Heart left ventricle (tissue), 16 donors: Measurements from ENCODE around the gene EXOC7. TPM values are rescaled to one million over a fixed set of nuclear protein-coding genes. Genes with fewer than 3 reads are reported as not detected.
A peak's percentile ranks its signal among the peaks of the same experiment; 100 is the strongest.
"Not testable (repeated sequence)": the region's sequence is repeated elsewhere in the genome, so short reads cannot be mapped to it uniquely, and the experiment has no call there.

ENCODE experiments used
- ATAC-seq, 4 donors: fragments of 200-7000 bp; cut with Tn5 transposase; one replicate each; pipeline ENCODE4 v1.9.1; 2020 to 2022; ENCODE audit warnings: moderate library complexity in 4 of 4, mild to moderate bottlenecking in 3 of 4, moderate number of reproducible peaks in 1 of 4
- DNase-seq, 5 donors: peaks; one replicate each; pipeline ENCODE4 v3.0.0-alpha.2; 2020
- H3K27ac ChIP-seq, 12 donors: fragments of 200-600 bp; sonication (generic) in 4 of 12; one replicate each; pipeline versions ENCODE4 v1.5.0 to v1.8.0; 2016 to 2022; ENCODE audit warnings: mild to moderate bottlenecking in 2 of 12
- H3K27me3 ChIP-seq, 9 donors: fragments of 200-600 bp; sonication (generic) in 2 of 9; one replicate each; pipeline versions ENCODE4 v1.5.1 to v1.8.0; 2016 to 2022; ENCODE audit warnings: mild to moderate bottlenecking in 3 of 9
- H3K36me3 ChIP-seq, 9 donors: fragments of 200-600 bp; sonication (generic) in 2 of 9; one replicate each; pipeline versions ENCODE4 v1.5.0 to v1.8.0; 2018 to 2022; ENCODE audit warnings: mild to moderate bottlenecking in 2 of 9
- H3K4me1 ChIP-seq, 12 donors: fragments of 200-600 bp; sonication (generic) in 4 of 12; one replicate each; pipeline versions ENCODE4 v1.5.0 to v1.8.0; 2016 to 2022; ENCODE audit warnings: mild to moderate bottlenecking in 3 of 12
- H3K4me3 ChIP-seq, 12 donors: fragments of 200-600 bp; sonication (generic) in 4 of 12; one replicate each; pipeline versions ENCODE4 v1.5.0 to v1.8.0; 2017 to 2022; ENCODE audit warnings: mild to moderate bottlenecking in 9 of 12, moderate library complexity in 4 of 12
- H3K9me3 ChIP-seq, 12 donors: fragments of 200-600 bp; sonication (generic) in 4 of 12; one replicate each; pipeline versions ENCODE4 v1.5.0 to v1.8.0; 2016 to 2022; ENCODE audit warnings: mild to moderate bottlenecking in 1 of 12
- POLR2A ChIP-seq, 2 donors: fragments of 450-650 bp; IDR thresholded peaks; one replicate each; pipeline ENCODE4 v1.6.1; 2017; ENCODE audit warnings: antibody characterized with exemption in 2 of 2, mild to moderate bottlenecking in 2 of 2, moderate library complexity in 2 of 2
- WGBS, 4 donors: extraction: QIAGEN DNeasy Blood & Tissue Kit in 2 of 4; methylation state at CpG; one replicate each; pipeline versions ENCODE4 v1.1.5 to v1.1.7; 2013 to 2018; 5-methylcytosine and 5-hydroxymethylcytosine counted together
- intact Hi-C, 10 donors: fragments of 100-400 bp; cut with DNase I; formaldehyde crosslinking; loops; one replicate each; pipeline versions ENCODE4 v1.11.1 to v1.14.2; 2022
- polyA plus RNA-seq, 2 donors: library from polyadenylated mRNA; stranded (reverse); fragments of 200-250 nt; gene quantifications; one replicate each; pipeline ENCODE4 v1.2.3, GENCODE V29; 2013
- total RNA-seq, 9 donors: library from RNA; depleted of rRNA in 2 of 9; stranded (reverse); fragments of >200 nt in 2 of 9; fragmentation: NEBNext Ultra II Directional in 3 of 9; extraction: Animal tissue kit (Norgen Biotek cat#: 25700) in 3 of 9; gene quantifications; one replicate each; pipeline versions ENCODE4 v1.1.0 to v1.2.4, GENCODE V29; 2016 to 2023
- TF ChIP-seq, protein P1 (sequence below), 12 donors: fragments of 200-600 bp; sonication (generic) in 4 of 12; IDR thresholded peaks; one replicate each; pipeline versions ENCODE4 v1.5.0 to v1.8.0; 2018 to 2022; ENCODE audit warnings: antibody characterized with exemption in 12 of 12, mild to moderate bottlenecking in 5 of 12
- donor health status: ischemic (EF 13 %, LVEDD 7.1; RV severe dilation, severe dysfunction).
- donor health status: healthy with polysubstance abuse.
- donor health status: DM: no; HTN: yes; CAD: no.
- donor health status: DM: no; HTN: no; CAD: no.
- donor health status: ischemic (EF 25% LVEDD 6.9; RV normal size, moderate dysfunction).
- donor health status: ischemic (EF 25% LVEDD 5.7; RV mildly dilated, moderate dysfunction).
- donor health status: healthy.
- donor health status: DM: yes; HTN: yes; CAD: no.
- donor health status: ischemic (EF 35%, LVEDD 5.7; RV mildly dilated, moderate dysfunction).
- donor health status: nonischemic (EF 11% LVEDD 7.7; RV severe dilation, severe dysfunction).
- donor health status: DM: yes; HTN: yes; CAD: no.
- donor health status: PGD.
- donor health status: ischemic (EF 29% LVEDD 5.4; RV normal size, mild dysfunction).
- donor health status: nonischemic (EF 23%, LVEDD 6.1; RV moderate dilation, normal function).

EXOC7 gene
- total and polyA plus RNA-seq, 11 donors: 39.7 to 107 (median 77.0) TPM

DNA sequence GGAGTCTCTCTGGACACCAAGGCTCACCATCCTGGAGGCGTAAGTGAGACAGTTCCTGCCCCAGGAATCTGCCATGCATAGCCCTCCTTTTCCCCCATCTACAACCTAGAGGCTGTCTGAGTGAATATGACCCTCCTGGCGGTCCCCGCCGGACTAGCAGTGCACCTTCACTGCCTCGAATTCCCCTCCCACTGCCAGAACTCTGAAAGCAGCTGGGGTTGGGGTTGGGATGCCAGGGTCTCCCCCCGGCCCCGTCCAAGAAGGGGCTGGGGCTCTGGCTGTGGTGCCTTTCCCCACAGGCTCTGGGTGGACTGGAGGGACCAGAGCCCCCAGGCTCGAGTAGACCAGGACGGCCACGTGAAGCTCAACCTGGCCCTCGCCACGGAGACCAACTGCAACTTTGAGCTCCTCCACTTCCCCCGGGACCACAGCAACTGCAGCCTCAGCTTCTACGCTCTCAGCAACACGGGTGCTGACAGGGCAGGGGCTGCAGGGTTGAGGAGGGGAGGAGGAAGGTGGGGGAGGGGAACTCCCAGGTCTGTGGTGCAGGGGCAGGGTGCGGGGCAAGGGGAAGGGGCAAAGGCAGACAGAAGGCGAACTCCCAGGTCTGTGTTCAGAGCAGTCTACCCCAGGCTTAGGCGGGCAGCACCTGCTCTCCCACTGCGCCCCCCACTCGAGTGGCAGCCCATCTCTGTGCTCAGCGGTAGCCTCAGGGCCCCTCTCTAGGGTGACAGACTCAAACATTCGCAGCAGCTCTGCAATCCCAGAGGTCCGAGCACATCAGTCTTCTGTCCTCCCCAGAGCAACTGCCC is 23.4 kb downstream of the EXOC7 start:
- no peak overlapping the region for H3K27ac ChIP-seq
- WGBS, 4 donors: 3 to 6% (median 5%) methylated on average over 6 to 23 of the region's 23 CpGs
- no peak overlapping the region for H3K4me3 ChIP-seq
- no peak for TF ChIP-seq POLR2A (IDR thresholded peaks at IDR 0.05)
- TF ChIP-seq, protein P1, sequence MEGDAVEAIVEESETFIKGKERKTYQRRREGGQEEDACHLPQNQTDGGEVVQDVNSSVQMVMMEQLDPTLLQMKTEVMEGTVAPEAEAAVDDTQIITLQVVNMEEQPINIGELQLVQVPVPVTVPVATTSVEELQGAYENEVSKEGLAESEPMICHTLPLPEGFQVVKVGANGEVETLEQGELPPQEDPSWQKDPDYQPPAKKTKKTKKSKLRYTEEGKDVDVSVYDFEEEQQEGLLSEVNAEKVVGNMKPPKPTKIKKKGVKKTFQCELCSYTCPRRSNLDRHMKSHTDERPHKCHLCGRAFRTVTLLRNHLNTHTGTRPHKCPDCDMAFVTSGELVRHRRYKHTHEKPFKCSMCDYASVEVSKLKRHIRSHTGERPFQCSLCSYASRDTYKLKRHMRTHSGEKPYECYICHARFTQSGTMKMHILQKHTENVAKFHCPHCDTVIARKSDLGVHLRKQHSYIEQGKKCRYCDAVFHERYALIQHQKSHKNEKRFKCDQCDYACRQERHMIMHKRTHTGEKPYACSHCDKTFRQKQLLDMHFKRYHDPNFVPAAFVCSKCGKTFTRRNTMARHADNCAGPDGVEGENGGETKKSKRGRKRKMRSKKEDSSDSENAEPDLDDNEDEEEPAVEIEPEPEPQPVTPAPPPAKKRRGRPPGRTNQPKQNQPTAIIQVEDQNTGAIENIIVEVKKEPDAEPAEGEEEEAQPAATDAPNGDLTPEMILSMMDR (IDR thresholded peaks at IDR 0.05): no peak
- peaks cover 0 to 37% (median 25%) of the 10 kb centered on the region in 12 donors for H3K4me1 ChIP-seq
- intact Hi-C loops: loop anchor here in 1 of 10 donors (10.0 kb wide), 1 partner anchor 135 kb away; the partner anchor contains the start of gene FBF1
- ATAC-seq: peak in 3 of 4 donors; percentile 4 to 24 (median 16)
- peaks cover 0 to 29% (median 23%) of the 10 kb centered on the region in 9 donors for H3K36me3 ChIP-seq
- peaks cover 19 to 51% (median 37%) of the 10 kb centered on the region in 9 donors for H3K27me3 ChIP-seq
- H3K9me3 ChIP-seq: no peaks in the 10 kb centered on the region
- DNase-seq: no peak

DNA sequence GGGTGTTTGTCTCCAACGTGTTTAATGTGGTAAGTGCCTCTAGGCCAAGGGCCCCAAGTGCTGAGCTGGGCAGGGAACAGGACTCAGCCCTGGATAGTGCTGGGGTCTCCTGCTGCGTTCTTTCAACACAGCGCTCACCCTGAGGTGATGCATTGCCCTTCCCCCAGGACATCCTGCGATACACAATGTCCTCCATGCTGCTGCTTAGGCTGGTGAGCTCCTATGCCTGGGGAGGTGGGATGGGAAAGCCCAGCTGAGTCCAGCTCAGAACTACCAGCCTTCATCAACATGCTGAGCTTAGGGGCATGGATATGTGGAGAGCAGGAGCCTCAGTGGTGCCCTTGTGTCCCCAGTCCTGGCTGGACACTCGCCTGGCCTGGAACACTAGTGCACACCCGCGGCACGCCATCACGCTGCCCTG is 24.0 kb downstream of the EXOC7 start:
- TF ChIP-seq POLR2A (IDR thresholded peaks at IDR 0.05): no peak
- TF ChIP-seq, protein P1 (IDR thresholded peaks at IDR 0.05): no peak
- H3K9me3 ChIP-seq: no peaks in the 10 kb centered on the region
- H3K27ac ChIP-seq: no peak overlapping the region
- no peak overlapping the region for H3K4me3 ChIP-seq
- ATAC-seq (peak in 3 of 4 donors; percentile 5 to 9 (median 9)), DNase-seq (no peak)
- H3K36me3 ChIP-seq: peaks cover 0 to 22% (median 16%) of the 10 kb centered on the region in 9 donors
- intact Hi-C loops: loop anchor here in 1 of 10 donors (10.0 kb wide), 1 partner anchor 135 kb away; the partner anchor contains the start of gene FBF1
- peaks cover 24 to 57% (median 43%) of the 10 kb centered on the region in 9 donors for H3K27me3 ChIP-seq
- H3K4me1 ChIP-seq: peaks cover 0 to 43% (median 31%) of the 10 kb centered on the region in 12 donors
- WGBS, 4 donors: 31 to 48% (median 32%) methylated on average over 4 to 9 of the region's 9 CpGs

DNA sequence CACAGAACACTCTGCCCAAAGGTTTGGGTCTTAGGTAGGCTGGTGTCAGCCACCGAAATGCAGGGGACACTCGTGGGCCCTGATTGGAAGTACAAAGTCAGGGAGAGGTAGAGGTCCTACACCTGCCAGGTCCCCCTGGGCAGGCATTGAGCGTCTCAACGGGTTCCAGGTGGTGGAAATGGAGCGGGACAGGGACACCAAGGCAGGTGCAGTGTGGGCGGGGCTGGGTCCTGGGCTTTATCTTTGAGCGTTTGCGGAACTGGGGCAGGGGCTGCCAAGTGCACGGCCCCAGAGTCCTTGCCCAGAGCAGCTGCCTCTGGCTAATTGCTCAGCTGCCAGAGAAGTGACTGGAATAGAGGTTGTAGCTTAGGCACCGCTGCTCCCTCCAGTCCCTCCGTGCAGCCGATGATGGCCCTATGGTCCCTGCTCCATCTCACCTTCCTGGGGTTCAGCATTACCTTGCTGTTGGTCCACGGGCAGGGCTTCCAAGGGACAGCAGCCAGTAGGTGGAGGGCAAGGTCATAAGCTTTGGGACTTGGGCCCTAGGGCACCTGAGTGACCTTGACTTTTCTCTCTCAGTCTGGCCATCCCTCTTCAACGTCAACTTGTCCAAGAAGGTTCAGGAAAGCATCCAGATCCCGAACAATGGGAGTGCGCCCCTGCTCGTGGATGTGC is 24.6 kb downstream of the EXOC7 start, which contains the start of gene ZACN:
TSS of gene ZACN (plus strand) at position 323 of the 675 bp plus-strand sequence. CDS start at position 406, 83 bp downstream.
- Histone ChIP-seq H3K36me3 (peaks cover 0 to 17% (median 11%) of the 10 kb centered on the region in 9 donors), H3K9me3 (no peaks in the 10 kb centered on the region), H3K27ac (no peak within 1 kb of the TSS), H3K27me3 (peaks cover 30 to 62% (median 48%) of the 10 kb centered on the region in 9 donors), H3K4me3 (no peak within 1 kb of the TSS), H3K4me1 (peaks cover 0 to 48% (median 33%) of the 10 kb centered on the region in 12 donors)
- TF ChIP-seq, protein P1 (IDR thresholded peaks at IDR 0.05): no peak
- no peak for TF ChIP-seq POLR2A (IDR thresholded peaks at IDR 0.05)
- intact Hi-C loops: loop anchor here in 1 of 10 donors (10.0 kb wide), 1 partner anchor 134 kb away; the partner anchor contains the start of gene FBF1
- WGBS, 4 donors: 66 to 73% (median 70%) methylated on average over 17 of the region's 17 CpGs
- DNase-seq (no peak), ATAC-seq (no peak)

DNA sequence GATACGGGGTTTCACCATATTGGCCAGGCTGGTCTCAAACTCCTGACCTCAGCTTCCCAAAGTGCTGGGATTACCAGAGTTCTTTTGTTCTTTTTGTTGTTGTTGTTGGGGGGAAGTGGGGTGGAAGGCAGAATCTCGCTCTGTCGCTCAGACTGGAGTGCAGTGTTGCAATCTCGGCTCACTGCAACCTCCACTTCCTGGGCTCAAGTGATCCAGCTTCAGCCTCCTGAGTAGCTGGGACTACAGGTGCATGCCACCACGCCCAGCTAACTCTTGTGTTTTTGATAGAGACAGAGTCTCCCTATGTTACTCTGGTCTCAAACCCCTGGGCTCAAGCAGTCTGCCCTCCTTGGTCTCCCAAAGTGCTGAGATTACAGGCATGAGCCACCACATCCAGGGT is 25.2 kb downstream of the EXOC7 start:
- H3K4me3 ChIP-seq, ATAC-seq, DNase-seq, H3K27ac ChIP-seq, H3K9me3 ChIP-seq: not testable (repeated sequence)
- H3K4me1 ChIP-seq: peaks cover 0 to 50% (median 33%) of the 10 kb centered on the region in 12 donors
- peaks cover 31 to 68% (median 54%) of the 10 kb centered on the region in 9 donors for H3K27me3 ChIP-seq
- 63 to 66% (median 65%) methylated on average over 5 of the region's 5 CpGs for WGBS, 4 donors
- H3K36me3 ChIP-seq: peaks cover 0 to 11% (median 6%) of the 10 kb centered on the region in 9 donors
- intact Hi-C loops: loop anchor here in 1 of 10 donors (10.0 kb wide), 1 partner anchor 134 kb away; the partner anchor contains the start of gene FBF1
